Keratinocyte (primary cell): ENCODE data around the gene PRAMEF27. TPM values are rescaled to one million over a fixed set of nuclear protein-coding genes. Genes with fewer than 3 reads are reported as not detected.
"Not testable (repeated sequence)": the region's sequence is repeated elsewhere in the genome, so short reads cannot be mapped to it uniquely, and the experiment has no call there.

ENCODE experiments used
- DNase-seq: peaks from one replicate; pipeline ENCODE4 v3.0.0-alpha.2; 2011; ENCODE audit warnings: low read depth, missing footprints, low spot score
- FAIRE-seq: peaks from 2 replicates; lab custom pipeline; 2011; peaks lifted over from hg19 to GRCh38; lab: Jason Lieb, UNC
- H2AFZ ChIP-seq: 2 replicates; pipeline ENCODE4 v1.6.0; 2012; ENCODE audit warnings: low read length, control low read depth, inconsistent platforms; ENCODE audit not compliant: control insufficient read depth
- H3K27ac ChIP-seq: 2 replicates; pipeline ENCODE4 v1.5.1; 2011; ENCODE audit warnings: low read length; ENCODE audit not compliant: control insufficient read depth, insufficient read depth
- H3K27me3 ChIP-seq: 3 replicates; pipeline ENCODE4 v1.6.0; 2011; ENCODE audit warnings: low read length; ENCODE audit not compliant: control insufficient read depth, insufficient read depth; ENCODE audit errors: extremely low read depth
- H3K36me3 ChIP-seq, 2 experiments: 2 replicates in 1 of 2; 3 replicates in 1 of 2; pipeline ENCODE4 v1.5.1; 2011; ENCODE audit warnings: low read length in 2 of 2, mild to moderate bottlenecking in 1 of 2; ENCODE audit not compliant: control insufficient read depth in 2 of 2, insufficient read depth in 2 of 2; ENCODE audit errors: extremely low read depth in 1 of 2
- H3K4me1 ChIP-seq: 3 replicates; pipeline ENCODE4 v1.5.1; 2011; ENCODE audit warnings: low read length; ENCODE audit not compliant: control insufficient read depth, insufficient read depth; ENCODE audit errors: extremely low read depth
- H3K4me2 ChIP-seq: 3 replicates; pipeline ENCODE4 v1.6.0; 2011; ENCODE audit warnings: low read depth, low read length; ENCODE audit not compliant: control insufficient read depth, insufficient read depth; ENCODE audit errors: extremely low read depth
- H3K4me3 ChIP-seq, 3 experiments: fragments of 200-600 bp in 1 of 3; sonication (generic) in 1 of 3; 2 replicates in 2 of 3; 3 replicates in 1 of 3; pipeline ENCODE4 v1.5.1; 2011 to 2016; ENCODE audit warnings: low read length in 3 of 3, mild to moderate bottlenecking in 3 of 3, control low read depth in 2 of 3, inconsistent platforms in 1 of 3, low read depth in 1 of 3, mixed read lengths in 1 of 3, mixed run types in 1 of 3, moderate library complexity in 1 of 3; ENCODE audit not compliant: control insufficient read depth in 2 of 3, insufficient read depth in 2 of 3; ENCODE audit errors: extremely low read depth in 1 of 3
- H3K79me2 ChIP-seq: 2 replicates; pipeline ENCODE4 v1.6.0; 2012; ENCODE audit warnings: low read length; ENCODE audit not compliant: control insufficient read depth, insufficient read depth
- H3K9ac ChIP-seq: 3 replicates; pipeline ENCODE4 v1.6.0; 2011; ENCODE audit warnings: low read length; ENCODE audit not compliant: control insufficient read depth, insufficient read depth; ENCODE audit errors: extremely low read depth
- H3K9me1 ChIP-seq: 3 replicates; pipeline ENCODE4 v1.6.0; 2011; ENCODE audit warnings: low read length; ENCODE audit not compliant: control insufficient read depth, insufficient read depth; ENCODE audit errors: extremely low read depth
- H3K9me3 ChIP-seq: 2 replicates; pipeline ENCODE4 v1.5.1; 2012; ENCODE audit warnings: low read depth, low read length; ENCODE audit not compliant: control insufficient read depth
- H4K20me1 ChIP-seq: 3 replicates; pipeline ENCODE4 v1.6.0; 2011; ENCODE audit warnings: low read length; ENCODE audit not compliant: control insufficient read depth, insufficient read depth; ENCODE audit errors: extremely low read depth
- dilution Hi-C: fragments of 300-500 bp; cut with MboI; formaldehyde crosslinking; loops from one replicate; pipeline ENCODE4 v1.7.0; 2020; ENCODE audit warnings: low sequenced_read_pairs; ENCODE audit not compliant: extremely low pct_ligation_motif_present
- polyA minus RNA-seq, 3 experiments: library from RNA; depleted of rRNA, polyadenylated mRNA; stranded (reverse); fragments of >200 nt; gene quantifications; 1 replicate in 1 of 3; 2 replicates in 1 of 3; 3 replicates in 1 of 3; pipeline ENCODE4 v1.2.3, GENCODE V29; 2011
- polyA plus RNA-seq, 5 experiments: library from polyadenylated mRNA; depleted of rRNA in 3 of 5; stranded (reverse) in 3 of 5; stranded (forward) in 1 of 5; unstranded in 1 of 5; fragments of >200 nt; gene quantifications; 1 replicate in 1 of 5; 2 replicates in 3 of 5; 3 replicates in 1 of 5; pipeline versions ENCODE4 v1.2.1 to v1.2.3, GENCODE V29; 2011 to 2012; ENCODE audit warnings: missing spikeins in 2 of 5, low read depth in 1 of 5, low replicate concordance in 1 of 5

The PRAMEF27 gene
- polyA plus RNA-seq (not detected in 3 replicates), polyA minus RNA-seq (not detected in 3 replicates)
- not detected for polyA plus RNA-seq (2011; ENCODE audit: low read depth)
- polyA plus RNA-seq (2011; cell fraction: cytosol; rRNA removed) = not detected in 2 replicates
- not detected in 2 replicates for polyA plus RNA-seq (2011; cell fraction: nucleus; rRNA removed)
- polyA plus RNA-seq (2012; ENCODE audit: low replicate concordance) = not detected in 2 replicates
- polyA minus RNA-seq (2011; cell fraction: cytosol; rRNA and poly(A)+ RNA removed) = not detected
- not detected in 2 replicates for polyA minus RNA-seq (2011; cell fraction: nucleus; rRNA and poly(A)+ RNA removed)

GRCh38 chr1:13056475-13056874, at the start of gene PRAMEF27:
Gene PRAMEF27 (minus strand): TSS chr1:13056575. CDS start chr1:13053659, 2,916 bp downstream.
- H3K27ac ChIP-seq, H3K4me1 ChIP-seq, H3K9ac ChIP-seq, H3K4me2 ChIP-seq, H3K36me3 ChIP-seq, H3K9me3 ChIP-seq, dilution Hi-C loops, DNase-seq, H3K4me3 ChIP-seq, FAIRE-seq, H3K79me2 ChIP-seq, H2AFZ ChIP-seq, H4K20me1 ChIP-seq, H3K27me3 ChIP-seq, H3K9me1 ChIP-seq: not testable (repeated sequence)

DNA sequence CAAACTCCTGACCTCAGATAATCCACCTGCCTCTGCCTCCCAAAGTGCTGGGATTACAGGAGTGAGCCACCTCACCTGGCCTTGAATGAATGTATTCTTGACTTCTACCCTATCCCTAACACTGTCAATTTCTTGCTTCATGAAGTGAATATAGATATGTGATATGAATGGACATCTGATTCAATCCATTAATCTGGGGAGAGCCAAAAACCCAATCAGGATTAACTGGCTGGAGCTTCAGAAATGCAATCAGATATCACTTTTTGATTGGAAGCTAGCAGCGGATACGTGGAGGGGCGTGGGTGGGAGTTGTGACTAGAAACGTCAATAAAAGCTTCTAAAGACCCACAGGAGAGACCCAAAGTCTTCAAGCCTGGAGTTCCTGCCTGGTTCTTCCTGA, 14.1 kb upstream of the PRAMEF27 start, which contains the start of gene PRAMEF25:
Gene PRAMEF25 (plus strand): TSS at position 301 of the 400 bp plus-strand sequence. CDS start 2,920 bp downstream, outside the sequence.
- H3K79me2 ChIP-seq, H3K4me1 ChIP-seq, dilution Hi-C loops, H2AFZ ChIP-seq, H3K36me3 ChIP-seq, H3K9ac ChIP-seq, H3K9me1 ChIP-seq, H3K27ac ChIP-seq, H3K4me3 ChIP-seq, FAIRE-seq, DNase-seq, H3K4me2 ChIP-seq, H3K27me3 ChIP-seq, H3K9me3 ChIP-seq, H4K20me1 ChIP-seq: not testable (repeated sequence)

GRCh38 chr1:13019846-13020245, 36.5 kb downstream of the PRAMEF27 start:
- H3K4me3 ChIP-seq, dilution Hi-C loops, H3K4me2 ChIP-seq: not testable (repeated sequence)

DNA sequence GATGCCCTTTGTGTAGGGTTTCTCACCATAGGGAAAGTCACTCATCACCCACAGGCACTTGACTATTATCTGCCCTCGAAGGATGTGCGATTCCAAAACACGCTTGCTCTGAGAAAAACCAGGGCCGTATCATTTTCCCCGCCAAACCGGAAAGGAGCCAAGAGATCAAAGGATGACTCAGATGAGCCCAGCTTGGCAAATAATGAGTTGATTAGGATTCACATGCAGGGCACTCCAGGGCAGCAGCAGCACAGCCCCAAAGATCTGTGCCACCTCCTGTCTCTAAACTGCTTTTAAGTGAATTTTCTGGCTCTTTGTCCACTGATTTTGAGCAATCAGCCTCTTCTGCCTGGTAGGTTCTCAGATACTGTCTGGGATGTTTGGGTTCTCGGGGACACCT, 44.4 kb downstream of the PRAMEF27 start:
- H3K9me1 ChIP-seq, H2AFZ ChIP-seq, H3K27ac ChIP-seq, H3K4me2 ChIP-seq, H3K79me2 ChIP-seq, FAIRE-seq, H3K4me3 ChIP-seq, H3K9ac ChIP-seq, DNase-seq, H3K27me3 ChIP-seq, H3K9me3 ChIP-seq, H3K36me3 ChIP-seq, dilution Hi-C loops, H4K20me1 ChIP-seq, H3K4me1 ChIP-seq: not testable (repeated sequence)

More at GRCh38 chr1:13019846-13020245, 36.5 kb downstream of the PRAMEF27 start:
- not testable (repeated sequence) for H4K20me1 ChIP-seq, H3K9me3 ChIP-seq, H3K9ac ChIP-seq, H3K4me1 ChIP-seq, H3K27ac ChIP-seq, H3K27me3 ChIP-seq, H2AFZ ChIP-seq, H3K9me1 ChIP-seq, H3K79me2 ChIP-seq, H3K36me3 ChIP-seq, DNase-seq, FAIRE-seq

DNA sequence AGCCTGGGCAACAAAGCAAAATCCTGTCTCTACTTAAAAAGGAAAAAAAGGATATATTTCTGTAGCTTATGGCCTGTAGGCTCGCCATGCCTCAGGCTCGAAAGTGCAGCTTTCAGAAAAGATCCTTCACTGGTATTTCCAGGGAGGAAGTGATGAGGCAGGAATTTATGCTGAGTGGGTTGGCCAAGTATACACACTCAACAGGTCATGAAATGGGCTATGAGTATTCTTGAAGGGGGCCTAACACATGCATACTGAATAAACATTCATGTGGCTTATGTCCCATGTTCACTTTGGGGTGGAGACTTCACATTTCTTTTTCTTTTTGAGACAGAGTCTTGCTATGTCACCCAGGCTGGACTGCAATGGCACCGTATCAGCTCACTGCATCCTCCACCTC, 47.0 kb downstream of the PRAMEF27 start:
- H3K36me3 ChIP-seq, dilution Hi-C loops, H4K20me1 ChIP-seq, H3K9me1 ChIP-seq, H3K79me2 ChIP-seq, DNase-seq, H3K4me1 ChIP-seq, H2AFZ ChIP-seq, H3K4me3 ChIP-seq, H3K27me3 ChIP-seq, H3K4me2 ChIP-seq, H3K9me3 ChIP-seq, FAIRE-seq, H3K9ac ChIP-seq, H3K27ac ChIP-seq: not testable (repeated sequence)
